Measurements from ENCODE around the gene OR2T27.

DNA sequence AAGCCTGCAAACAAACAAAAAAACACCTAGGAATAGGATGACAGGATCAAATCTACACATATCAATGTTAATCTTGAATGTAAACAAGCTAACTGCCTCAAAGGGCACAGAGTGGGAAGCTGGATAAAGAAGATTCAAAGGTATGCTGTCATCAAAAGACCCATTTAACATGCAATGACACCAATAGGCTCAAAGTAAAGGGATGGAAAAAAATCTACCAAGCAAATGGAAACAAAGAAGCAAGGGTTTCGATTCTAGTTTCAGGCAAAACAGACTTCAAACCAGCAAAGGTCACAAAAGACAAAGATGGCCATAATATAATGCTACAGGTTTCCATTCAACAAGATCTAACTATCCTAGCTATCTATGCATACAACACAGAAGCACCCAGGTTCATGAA, 41.6 kb downstream of the OR2T27 start:
- TF ChIP-seq, protein P1, sequence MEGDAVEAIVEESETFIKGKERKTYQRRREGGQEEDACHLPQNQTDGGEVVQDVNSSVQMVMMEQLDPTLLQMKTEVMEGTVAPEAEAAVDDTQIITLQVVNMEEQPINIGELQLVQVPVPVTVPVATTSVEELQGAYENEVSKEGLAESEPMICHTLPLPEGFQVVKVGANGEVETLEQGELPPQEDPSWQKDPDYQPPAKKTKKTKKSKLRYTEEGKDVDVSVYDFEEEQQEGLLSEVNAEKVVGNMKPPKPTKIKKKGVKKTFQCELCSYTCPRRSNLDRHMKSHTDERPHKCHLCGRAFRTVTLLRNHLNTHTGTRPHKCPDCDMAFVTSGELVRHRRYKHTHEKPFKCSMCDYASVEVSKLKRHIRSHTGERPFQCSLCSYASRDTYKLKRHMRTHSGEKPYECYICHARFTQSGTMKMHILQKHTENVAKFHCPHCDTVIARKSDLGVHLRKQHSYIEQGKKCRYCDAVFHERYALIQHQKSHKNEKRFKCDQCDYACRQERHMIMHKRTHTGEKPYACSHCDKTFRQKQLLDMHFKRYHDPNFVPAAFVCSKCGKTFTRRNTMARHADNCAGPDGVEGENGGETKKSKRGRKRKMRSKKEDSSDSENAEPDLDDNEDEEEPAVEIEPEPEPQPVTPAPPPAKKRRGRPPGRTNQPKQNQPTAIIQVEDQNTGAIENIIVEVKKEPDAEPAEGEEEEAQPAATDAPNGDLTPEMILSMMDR (IDR thresholded peaks at IDR 0.05), result no peak
- TF ChIP-seq POLR2A (IDR thresholded peaks at IDR 0.05), result no peak
